Stimulated activated naive CD4-positive, alpha-beta T cell (primary cell): Measurements from ENCODE around the gene CCDC28B.

Experiments used
- DNase-seq, 6 experiments: peaks; one replicate each; lab custom pipeline; 2025; lab: John Stamatoyannopoulos, UW

Gene CCDC28B

GRCh38 chr1:32194984-32195383 is 5.4 kb upstream of the CCDC28B start:
- no peak for DNase-seq

DNA sequence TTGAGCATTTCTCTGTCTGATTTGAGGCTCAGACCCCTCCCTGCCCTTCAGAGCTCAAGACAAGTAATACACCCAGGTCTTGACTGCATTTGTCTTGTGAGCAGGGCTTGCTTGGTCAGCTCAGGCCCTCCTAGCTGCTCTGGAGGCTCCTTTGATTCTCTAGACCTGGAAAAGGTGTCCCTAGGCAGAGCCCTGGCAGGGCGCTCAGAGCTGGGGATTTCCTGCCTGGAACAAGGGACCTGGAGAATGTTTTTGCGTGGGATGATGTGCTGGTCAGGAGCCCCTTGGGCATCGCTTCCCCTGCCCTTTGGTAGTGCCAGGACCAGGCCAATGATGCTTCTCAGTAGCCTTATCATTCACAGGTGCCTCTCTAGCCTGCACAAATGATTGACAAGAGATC is 4.9 kb upstream of the CCDC28B start:
- DNase-seq = no peak

DNA sequence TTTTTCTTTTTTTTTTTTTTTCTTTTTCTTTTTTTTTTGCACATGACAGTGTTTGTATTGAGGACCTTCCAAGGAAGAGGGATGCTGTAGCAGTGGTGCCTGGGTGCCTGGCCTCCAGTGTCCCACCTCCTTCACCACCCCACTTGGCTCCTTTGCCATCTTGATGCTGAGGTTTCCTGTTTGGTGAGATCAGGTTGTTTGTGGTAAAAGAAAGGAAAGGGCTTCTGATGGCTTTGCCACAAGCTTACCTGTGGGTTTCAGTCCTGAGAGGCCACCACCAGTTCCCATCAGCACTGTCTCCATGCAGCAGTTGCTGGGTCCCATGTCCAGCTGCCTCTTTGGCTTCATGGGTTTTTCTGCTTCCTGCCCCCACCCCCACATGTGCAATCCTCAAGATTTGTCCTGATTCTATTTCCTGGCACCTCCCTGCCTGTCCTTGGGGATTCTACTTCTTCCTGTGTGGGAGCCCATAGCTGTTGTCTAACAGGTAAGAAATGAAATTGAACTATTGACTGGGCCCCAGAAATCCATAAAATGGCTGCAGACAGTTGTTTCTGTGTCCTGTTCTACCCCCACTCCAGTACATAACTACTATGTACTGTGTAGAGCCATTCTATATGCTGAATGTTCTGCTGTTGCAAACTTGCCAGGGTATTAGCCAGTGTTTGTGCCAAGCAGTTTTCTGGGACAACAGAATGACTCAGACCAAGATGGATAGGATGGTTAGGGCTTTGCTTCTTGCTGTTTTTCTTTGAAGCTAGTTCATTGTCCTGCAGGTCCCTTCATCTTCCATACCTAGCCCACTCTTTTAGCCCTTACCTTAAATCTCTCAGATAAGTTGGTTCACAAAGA is 4.2 kb upstream of the CCDC28B start:
- peak in 2 of 6 experiments; percentile 7 to 13 for DNase-seq

DNA sequence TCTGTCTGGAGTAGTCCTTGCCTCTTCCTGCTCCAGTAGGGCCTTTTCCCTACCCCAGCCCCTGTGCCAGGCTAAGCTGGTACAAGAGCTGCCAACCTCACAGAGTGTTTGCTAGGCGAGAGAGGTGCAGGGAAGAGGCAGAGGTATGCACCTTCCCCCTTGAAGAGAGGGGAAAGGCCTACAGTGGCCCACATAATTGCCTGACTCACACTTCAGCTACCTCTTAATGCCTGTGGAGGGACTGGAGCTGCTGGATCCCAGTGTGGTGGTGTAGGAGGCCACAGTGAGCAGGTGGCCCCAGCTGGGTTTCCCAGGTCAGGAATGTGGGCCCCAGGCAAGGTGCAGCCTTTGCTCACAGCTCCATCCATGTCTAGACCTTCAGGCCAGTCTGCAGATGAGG is 3.3 kb upstream of the CCDC28B start:
- no peak for DNase-seq

DNA sequence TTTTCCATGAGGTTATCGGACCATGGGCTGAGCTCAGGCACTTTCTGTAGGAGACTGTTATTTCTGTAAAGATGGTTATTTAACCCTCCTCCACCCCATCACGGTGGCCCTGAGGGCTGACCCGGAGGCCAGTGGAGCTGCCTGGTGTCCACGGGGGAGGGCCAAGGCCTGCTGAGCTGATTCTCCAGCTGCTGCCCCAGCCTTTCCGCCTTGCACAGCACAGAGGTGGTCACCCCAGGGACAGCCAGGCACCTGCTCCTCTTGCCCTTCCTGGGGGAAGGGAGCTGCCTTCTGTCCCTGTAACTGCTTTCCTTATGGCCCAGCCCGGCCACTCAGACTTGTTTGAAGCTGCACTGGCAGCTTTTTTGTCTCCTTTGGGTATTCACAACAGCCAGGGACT is 2.6 kb upstream of the CCDC28B start:
- DNase-seq = no peak

DNA sequence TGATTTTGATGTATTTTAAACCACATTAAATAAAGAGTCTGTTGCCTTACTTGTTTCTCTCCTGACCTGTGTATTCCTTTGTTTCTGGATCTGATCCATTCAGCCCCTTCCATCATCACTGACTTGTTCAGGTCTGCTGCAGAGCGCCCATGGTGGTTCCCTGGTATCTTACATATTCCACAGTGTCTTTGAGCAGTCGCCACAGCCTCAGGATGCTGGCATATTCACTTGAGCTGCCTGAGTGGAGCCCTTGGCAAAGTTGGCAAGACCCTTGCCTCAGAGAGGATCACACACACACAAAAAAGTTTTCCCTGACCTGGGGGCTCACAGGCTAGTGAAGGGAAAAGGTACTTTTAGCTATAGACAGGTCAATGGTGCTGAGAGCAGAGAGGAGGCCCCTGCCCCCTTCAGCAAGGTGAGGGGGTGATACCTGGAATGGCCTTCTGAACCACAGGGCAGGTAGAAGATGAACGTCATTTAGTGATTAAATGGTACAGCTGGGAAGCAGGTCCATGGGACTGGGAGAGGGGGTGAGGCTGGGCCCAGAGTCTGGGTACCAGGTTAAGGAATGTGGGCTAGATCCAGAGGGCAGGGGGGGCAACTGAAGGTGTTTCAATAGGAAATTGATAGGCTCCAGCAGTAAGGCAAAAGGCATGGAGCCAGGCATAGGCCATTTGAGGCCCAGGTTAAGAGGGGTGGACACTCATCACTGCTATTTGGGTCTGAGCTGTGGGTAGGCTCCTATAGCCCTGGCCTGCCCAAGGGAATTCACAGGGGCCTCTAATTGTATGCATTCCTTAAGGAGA is 2.0 kb upstream of the CCDC28B start:
- DNase-seq = no peak

- DNase-seq = no peak
Measured at GRCh38 chr1:32199043-32199716, 1.2 kb upstream of the CCDC28B start.

GRCh38 chr1:32199717-32200072 is 700 bp upstream of the CCDC28B start:
- no peak for DNase-seq

DNA sequence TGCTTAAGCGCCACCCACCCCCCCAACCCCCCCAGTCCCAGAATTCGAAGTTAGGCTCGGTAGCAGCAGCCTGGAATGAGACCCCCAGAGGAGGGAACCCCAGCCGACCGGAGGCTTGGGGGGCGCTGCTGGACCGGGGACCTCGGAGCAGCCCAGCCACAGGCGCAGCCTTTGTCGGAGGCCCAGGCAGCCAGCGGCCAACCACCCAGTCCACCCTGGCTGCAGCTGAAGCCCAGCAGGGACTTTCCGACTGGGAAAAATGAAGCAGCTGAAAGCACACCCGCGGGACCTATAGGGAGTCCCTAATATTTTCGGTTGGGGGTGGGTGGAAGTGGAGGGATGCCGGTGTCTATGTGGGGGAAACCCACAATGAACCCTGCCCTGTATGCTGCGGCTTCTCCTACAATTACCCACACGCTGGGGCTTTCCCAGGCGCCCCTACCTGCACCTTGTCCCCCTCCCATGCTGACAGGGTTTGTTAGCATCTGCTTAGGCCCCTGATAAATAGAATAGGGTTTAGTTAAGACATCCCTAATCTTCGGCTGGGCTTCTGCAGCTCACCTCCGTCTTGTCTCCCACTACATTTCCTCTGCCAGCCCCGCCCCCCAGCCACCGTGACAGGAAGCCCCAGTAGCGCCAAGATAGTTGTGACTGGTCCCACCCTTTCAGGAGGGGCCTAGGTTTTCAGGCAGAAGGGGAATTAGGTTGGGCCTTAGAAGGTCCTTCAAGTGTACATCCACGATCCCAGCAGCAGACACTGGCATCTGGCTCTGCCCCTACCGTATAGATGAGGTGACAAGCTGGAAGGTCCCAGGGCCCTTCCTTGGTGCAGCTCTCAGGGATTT is 838 bp downstream of the CCDC28B start:
- peak; percentile 66 to 80 (median 76) for DNase-seq

- no peak for DNase-seq
Measured at GRCh38 chr1:32204943-32205361, 4.6 kb downstream of the CCDC28B start.

GRCh38 chr1:32205401-32206370 is 5.3 kb downstream of the CCDC28B start, which contains the start of gene IQCC:
Gene IQCC, plus strand, starts transcription at chr1:32205671. Its CDS starts 11 bp downstream, at chr1:32205682.
- DNase-seq = peak; percentile 69 to 84 (median 82)

DNA sequence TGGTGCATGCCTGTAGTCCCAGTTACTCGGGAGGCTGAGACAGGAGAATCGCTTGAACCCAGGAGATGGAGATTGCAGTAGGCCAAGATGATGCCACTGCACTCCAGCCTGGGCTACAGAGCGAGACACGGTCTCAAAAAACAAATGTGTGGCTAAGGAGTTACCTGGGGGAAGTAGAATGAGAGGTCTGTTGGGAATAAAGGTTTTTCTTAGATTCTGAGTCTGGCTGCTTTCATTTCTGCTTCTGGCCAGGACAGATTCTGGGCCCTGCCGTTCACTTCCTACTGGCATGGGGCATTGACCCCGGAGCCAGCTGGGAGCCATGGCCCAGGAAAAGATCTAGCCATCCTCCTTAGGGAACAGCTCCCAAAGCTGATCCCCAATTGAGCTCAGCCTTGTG is 8.1 kb downstream of the CCDC28B start:
- no peak for DNase-seq

DNA sequence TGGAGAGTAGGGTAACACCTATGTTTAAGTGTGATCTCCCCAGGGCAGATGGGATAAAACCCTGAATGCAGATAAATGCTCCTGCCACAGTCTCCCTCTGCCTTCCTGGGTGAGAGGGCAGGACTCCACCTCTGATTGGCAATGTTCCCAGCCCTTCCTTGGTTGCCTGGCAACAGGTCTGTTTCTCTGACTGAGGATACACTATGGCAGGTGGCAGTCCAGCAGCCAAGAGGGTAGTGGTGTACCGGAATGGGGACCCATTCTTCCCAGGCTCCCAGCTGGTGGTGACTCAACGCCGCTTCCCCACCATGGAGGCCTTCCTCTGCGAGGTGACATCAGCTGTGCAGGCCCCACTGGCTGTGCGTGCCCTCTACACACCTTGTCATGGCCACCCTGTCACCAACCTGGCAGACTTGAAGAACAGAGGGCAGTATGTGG is 8.5 kb downstream of the CCDC28B start, which contains the start of gene DCDC2B:
DCDC2B (plus strand) TSS at position 199 of the 438 bp plus-strand sequence; CDS start at position 204, 5 bp downstream.
- no peak for DNase-seq

- peak in 5 of 6 experiments; percentile 17 to 59 (median 43) for DNase-seq
Measured at GRCh38 chr1:32215629-32216480, 15.5 kb downstream of the CCDC28B start.

DNA sequence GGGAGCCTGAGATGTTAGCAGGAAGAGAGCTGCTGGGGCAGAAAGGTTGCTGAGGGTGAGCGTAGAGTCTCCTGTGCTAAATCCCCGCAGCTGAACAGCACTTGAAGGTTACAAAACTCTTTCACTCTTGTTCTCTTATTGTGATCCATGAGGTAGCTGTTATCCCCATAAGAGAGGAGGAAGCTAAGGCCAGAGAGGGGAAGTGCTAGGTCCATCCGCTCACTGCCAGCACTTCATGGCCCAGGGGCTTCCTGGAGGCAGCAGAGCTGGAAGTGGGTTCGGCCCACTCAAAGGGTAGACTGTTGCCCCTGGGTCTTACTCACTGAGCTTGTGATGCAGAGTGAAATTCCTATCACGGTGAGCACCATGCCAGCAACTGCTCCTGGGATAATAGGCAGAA is 16.2 kb downstream of the CCDC28B start:
- no peak for DNase-seq

DNA sequence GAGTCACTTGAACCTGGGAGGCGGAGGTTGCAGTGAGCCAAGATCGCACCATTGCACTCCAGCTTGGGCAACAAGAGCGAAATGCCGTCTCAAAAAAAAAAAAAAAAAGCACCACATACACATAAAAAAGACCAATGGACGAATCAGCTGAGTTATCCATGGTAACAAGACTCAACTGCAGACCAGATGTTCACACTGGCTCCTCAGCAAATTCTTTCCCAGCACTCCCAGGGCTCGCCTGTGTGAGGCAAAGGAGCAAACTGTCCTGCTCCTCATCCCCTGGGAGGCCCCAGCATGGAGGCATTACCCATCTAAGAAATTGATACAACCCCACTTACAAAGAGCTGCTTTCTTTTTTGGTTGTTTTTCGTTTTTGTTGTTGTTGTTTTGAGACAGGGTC is 18.6 kb downstream of the CCDC28B start:
- no peak for DNase-seq

- no peak for DNase-seq
Measured at GRCh38 chr1:32220746-32221580, 20.6 kb downstream of the CCDC28B start.

DNA sequence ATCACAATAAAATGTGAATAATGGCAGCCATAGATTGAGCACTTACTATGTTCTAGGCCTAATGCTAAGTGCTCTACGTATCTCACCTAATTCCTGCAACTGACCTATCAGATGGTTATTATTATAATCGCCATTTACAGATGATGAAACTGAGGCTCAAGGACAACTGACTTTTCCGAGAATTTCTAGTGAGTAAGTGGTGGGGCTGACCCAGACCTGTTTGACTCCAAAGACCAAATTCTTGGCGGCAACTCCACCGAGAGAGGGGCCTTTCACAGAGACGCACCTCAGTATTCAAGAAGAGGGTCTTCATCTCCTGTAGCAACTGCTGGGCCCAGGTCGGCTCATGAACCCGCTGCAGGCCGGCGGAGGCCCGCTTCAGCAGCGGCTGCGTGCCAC is 21.2 kb downstream of the CCDC28B start:
- DNase-seq = no peak
